NT2/D1 (cell line): ENCODE results near the gene STAG1.

ENCODE experiments used
- SUZ12 ChIP-seq: IDR thresholded peaks from 2 replicates; pipeline ENCODE4 v1.6.1; 2011; ENCODE audit not compliant: insufficient read length, insufficient read depth; ENCODE audit errors: extremely low read depth
- YY1 ChIP-seq: IDR thresholded peaks from 2 replicates; pipeline ENCODE4 v1.6.1; 2011; ENCODE audit not compliant: insufficient read length, insufficient read depth
- ZNF274 ChIP-seq: IDR thresholded peaks from 2 replicates; pipeline ENCODE4 v1.6.1; 2011; ENCODE audit warnings: mild to moderate bottlenecking, low read depth, low read length

DNA sequence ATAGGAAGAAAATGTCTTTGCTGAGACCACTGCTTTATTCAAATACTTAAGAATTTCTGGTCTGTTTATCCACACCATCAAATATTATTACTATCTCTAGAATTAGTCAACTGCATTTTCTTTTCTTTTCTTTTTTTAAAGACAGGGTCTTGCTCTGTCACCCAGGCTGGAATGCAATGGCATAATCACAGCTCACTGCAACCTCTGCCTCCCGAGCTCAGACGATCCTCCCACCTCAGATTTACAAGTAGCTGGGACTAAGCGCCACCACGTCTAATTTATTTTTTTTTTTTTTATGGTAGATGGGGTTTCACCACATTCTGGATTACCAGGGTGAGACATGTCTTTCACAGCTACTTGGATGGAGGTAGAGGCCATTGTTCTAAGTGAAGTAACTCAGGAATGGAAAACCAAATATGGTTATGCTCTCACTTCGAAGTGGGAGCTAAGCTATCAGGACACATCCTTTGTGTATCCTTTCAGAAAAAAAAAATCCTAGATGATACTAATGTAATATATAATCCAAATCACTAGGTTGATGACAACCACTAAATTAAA is 52.8 kb downstream of the STAG1 start:
- TF ChIP-seq YY1, result no peak
- TF ChIP-seq SUZ12, result no peak
- TF ChIP-seq ZNF274, result no peak
